Keratinocyte (primary cell): Measurements from ENCODE around the gene NFATC1.

ENCODE experiments used
- CTCF ChIP-seq, 3 experiments: IDR thresholded peaks in 1 of 3; conservative IDR thresholded peaks in 1 of 3; optimal IDR thresholded peaks in 1 of 3; 2 replicates in 2 of 3; 3 replicates in 1 of 3; pipeline versions ENCODE3 to v1.5.1; 2011; ENCODE audit warnings: low read length in 3 of 3, mild to moderate bottlenecking in 3 of 3, moderate library complexity in 2 of 3, control low read depth in 1 of 3, inconsistent platforms in 1 of 3; ENCODE audit not compliant: insufficient read depth in 2 of 3; ENCODE audit errors: extremely low read depth in 1 of 3
- EZH2 ChIP-seq: IDR thresholded peaks from one replicate; pipeline ENCODE4 v1.6.1; 2012; ENCODE audit warnings: inconsistent platforms, mild to moderate bottlenecking, low read length, moderate library complexity

- TF ChIP-seq CTCF (optimal IDR thresholded peaks at IDR 0.05 in 1 of 3, IDR thresholded peaks at IDR 0.05 in 1 of 3, conservative IDR thresholded peaks at IDR 0.05 in 1 of 3; ENCODE audit: extremely low read depth in 1 of 3, insufficient read depth in 2 of 3, low read length in 3 of 3) (no peak), EZH2 (no peak)
These were observed 135.1 kb downstream of the NFATC1 start for GRCh38 chr18:79530821-79531220.
